ENCODE results near the gene LDHB. TPM values are rescaled to one million over a fixed set of nuclear protein-coding genes. Genes with fewer than 3 reads are reported as not detected.

Gene LDHB
- total and polyA plus RNA-seq, 2 experiments from 2014 or later: 842 to 1,792 TPM

DNA sequence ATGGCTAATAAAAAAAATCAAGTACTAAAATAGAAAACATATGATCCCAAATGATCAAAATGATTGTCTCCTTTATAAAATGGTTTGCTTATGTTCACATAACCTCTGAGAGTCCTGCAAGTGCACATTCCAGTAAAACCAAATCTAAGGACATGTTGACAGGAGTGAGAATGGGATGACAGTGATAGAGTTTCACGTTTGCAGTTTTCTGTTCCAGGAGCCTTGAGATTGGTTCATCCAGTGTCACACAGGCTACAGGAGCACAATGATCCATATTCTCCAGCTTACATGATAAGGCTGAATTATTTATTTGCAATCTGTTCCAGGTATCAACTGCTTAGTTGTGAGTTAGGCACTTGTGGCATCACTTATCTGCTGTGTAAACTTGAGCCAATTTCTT lies 51.5 kb downstream of the LDHB start:
- H3K27me3 ChIP-seq: no peaks in the 10 kb centered on the region
- H3K4me3 ChIP-seq: no peak overlapping the region
- no peaks in the 10 kb centered on the region for H3K36me3 ChIP-seq
- H3K9me3 ChIP-seq (ENCODE audit: low read depth): no peaks in the 10 kb centered on the region
- no peak for DNase-seq (ENCODE audit: low read depth in 1 of 2, low spot score in 1 of 2)
- H3K4me1 ChIP-seq (ENCODE audit: low read depth): peaks cover 8% of the 10 kb centered on the region
- TF ChIP-seq, protein P1, sequence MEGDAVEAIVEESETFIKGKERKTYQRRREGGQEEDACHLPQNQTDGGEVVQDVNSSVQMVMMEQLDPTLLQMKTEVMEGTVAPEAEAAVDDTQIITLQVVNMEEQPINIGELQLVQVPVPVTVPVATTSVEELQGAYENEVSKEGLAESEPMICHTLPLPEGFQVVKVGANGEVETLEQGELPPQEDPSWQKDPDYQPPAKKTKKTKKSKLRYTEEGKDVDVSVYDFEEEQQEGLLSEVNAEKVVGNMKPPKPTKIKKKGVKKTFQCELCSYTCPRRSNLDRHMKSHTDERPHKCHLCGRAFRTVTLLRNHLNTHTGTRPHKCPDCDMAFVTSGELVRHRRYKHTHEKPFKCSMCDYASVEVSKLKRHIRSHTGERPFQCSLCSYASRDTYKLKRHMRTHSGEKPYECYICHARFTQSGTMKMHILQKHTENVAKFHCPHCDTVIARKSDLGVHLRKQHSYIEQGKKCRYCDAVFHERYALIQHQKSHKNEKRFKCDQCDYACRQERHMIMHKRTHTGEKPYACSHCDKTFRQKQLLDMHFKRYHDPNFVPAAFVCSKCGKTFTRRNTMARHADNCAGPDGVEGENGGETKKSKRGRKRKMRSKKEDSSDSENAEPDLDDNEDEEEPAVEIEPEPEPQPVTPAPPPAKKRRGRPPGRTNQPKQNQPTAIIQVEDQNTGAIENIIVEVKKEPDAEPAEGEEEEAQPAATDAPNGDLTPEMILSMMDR (IDR thresholded peaks at IDR 0.05; ENCODE audit: low read depth, low read length): no peak
- H3K27ac ChIP-seq: no peak overlapping the region

- DNase-seq (ENCODE audit: low read depth in 1 of 2, low spot score in 1 of 2): no peak
- H3K27ac ChIP-seq: no peak within 1 kb of the TSS
- no peak within 1 kb of the TSS for H3K4me3 ChIP-seq
- H3K9me3 ChIP-seq (ENCODE audit: low read depth): no peaks in the 10 kb centered on the region
- TF ChIP-seq, protein P1 (IDR thresholded peaks at IDR 0.05; ENCODE audit: low read depth, low read length): no peak
- peaks cover 8% of the 10 kb centered on the region for H3K4me1 ChIP-seq (ENCODE audit: low read depth)
- no peaks in the 10 kb centered on the region for H3K36me3 ChIP-seq
- no peaks in the 10 kb centered on the region for H3K27me3 ChIP-seq
Measured at GRCh38 chr12:21604245-21605101, 53.2 kb downstream of the LDHB start, which contains the start of gene GYS2. GYS2 (minus strand) TSS chr12:21604847; CDS start chr12:21604592, 255 bp downstream.

- H3K9me3 ChIP-seq (ENCODE audit: low read depth): no peaks in the 10 kb centered on the region
- no peaks in the 10 kb centered on the region for H3K36me3 ChIP-seq
- no peaks in the 10 kb centered on the region for H3K27me3 ChIP-seq
- TF ChIP-seq, protein P1 (IDR thresholded peaks at IDR 0.05; ENCODE audit: low read depth, low read length): no peak
- DNase-seq (ENCODE audit: low read depth in 1 of 2, low spot score in 1 of 2): no peak
- H3K4me1 ChIP-seq (ENCODE audit: low read depth): peaks cover 8% of the 10 kb centered on the region
- no peak overlapping the region for H3K4me3 ChIP-seq
- H3K27ac ChIP-seq: no peak overlapping the region
Measured at GRCh38 chr12:21602774-21603173, 54.9 kb downstream of the LDHB start.

DNA sequence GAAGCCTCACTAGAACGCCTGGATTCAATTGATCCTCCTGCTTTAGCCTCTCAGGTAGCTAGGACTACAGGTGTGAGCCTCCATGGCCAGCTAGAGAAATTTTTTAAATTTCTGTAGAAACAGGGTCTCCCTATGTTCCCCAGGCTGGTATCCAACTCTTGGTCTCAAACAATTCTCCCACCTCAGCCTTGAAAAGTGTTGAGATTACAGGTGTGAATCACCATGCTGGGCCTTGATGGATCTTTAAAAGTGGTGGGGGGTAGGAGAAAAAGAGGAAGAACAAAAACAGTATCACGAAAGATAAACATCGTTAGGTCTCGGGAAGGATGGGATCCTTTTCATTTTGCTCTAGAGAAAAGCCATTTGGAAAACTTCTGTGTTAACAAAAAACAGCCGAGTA lies 57.4 kb downstream of the LDHB start:
- H3K36me3 ChIP-seq: no peaks in the 10 kb centered on the region
- H3K4me3 ChIP-seq: no peak overlapping the region
- DNase-seq (ENCODE audit: low read depth in 1 of 2, low spot score in 1 of 2): no peak
- no peaks in the 10 kb centered on the region for H3K9me3 ChIP-seq (ENCODE audit: low read depth)
- H3K27me3 ChIP-seq: no peaks in the 10 kb centered on the region
- no peaks in the 10 kb centered on the region for H3K4me1 ChIP-seq (ENCODE audit: low read depth)
- H3K27ac ChIP-seq: no peak overlapping the region
- TF ChIP-seq, protein P1 (IDR thresholded peaks at IDR 0.05; ENCODE audit: low read depth, low read length): no peak

- Histone ChIP-seq H3K4me1 (ENCODE audit: low read depth) (no peaks in the 10 kb centered on the region), H3K4me3 (no peak overlapping the region), H3K27ac (no peak overlapping the region), H3K27me3 (no peaks in the 10 kb centered on the region), H3K9me3 (ENCODE audit: low read depth) (no peaks in the 10 kb centered on the region), H3K36me3 (no peaks in the 10 kb centered on the region)
- TF ChIP-seq, protein P1 (IDR thresholded peaks at IDR 0.05; ENCODE audit: low read depth, low read length): no peak
- DNase-seq (ENCODE audit: low read depth in 1 of 2, low spot score in 1 of 2): no peak
Measured at GRCh38 chr12:21599143-21599999, 58.3 kb downstream of the LDHB start.
